DND-41 (cell line): ENCODE results near the gene LAMTOR2.

Source experiments
- CTCF ChIP-seq: IDR thresholded peaks from 2 replicates; pipeline ENCODE4 v1.5.1; 2012; ENCODE audit warnings: borderline replicate concordance, low read length, moderate library complexity, mild to moderate bottlenecking; ENCODE audit not compliant: poor library complexity, severe bottlenecking; ENCODE audit errors: extremely low read depth
- EZH2 ChIP-seq: IDR thresholded peaks from 3 replicates; pipeline ENCODE4 v1.6.1; 2012; ENCODE audit warnings: borderline replicate concordance, low read depth, mild to moderate bottlenecking, moderate library complexity, low read length, inconsistent platforms; ENCODE audit not compliant: severe bottlenecking

- no peak for TF ChIP-seq CTCF
- TF ChIP-seq EZH2, result no peak
These were observed 31.7 kb downstream of the LAMTOR2 start for GRCh38 chr1:156086256-156086662.
